HG03439 (cell line): ENCODE data around the gene CD4.
"Not testable (repeated sequence)": the region's sequence is repeated elsewhere in the genome, so short reads cannot be mapped to it uniquely, and the experiment has no call there.

Source experiments
- ATAC-seq: cut with Tn5 transposase; IDR thresholded peaks from one replicate; pipeline ENCODE4 v1.9.1; 2021; ENCODE audit warnings: mild to moderate bottlenecking, moderate library complexity; ENCODE audit not compliant: unreplicated experiment

CD4 gene

GRCh38 chr12:6788972-6789924 lies at the start of gene CD4:
CD4 (plus strand) TSS chr12:6789528; CDS start chr12:6800139, 10,611 bp downstream.
- no peak for ATAC-seq

DNA sequence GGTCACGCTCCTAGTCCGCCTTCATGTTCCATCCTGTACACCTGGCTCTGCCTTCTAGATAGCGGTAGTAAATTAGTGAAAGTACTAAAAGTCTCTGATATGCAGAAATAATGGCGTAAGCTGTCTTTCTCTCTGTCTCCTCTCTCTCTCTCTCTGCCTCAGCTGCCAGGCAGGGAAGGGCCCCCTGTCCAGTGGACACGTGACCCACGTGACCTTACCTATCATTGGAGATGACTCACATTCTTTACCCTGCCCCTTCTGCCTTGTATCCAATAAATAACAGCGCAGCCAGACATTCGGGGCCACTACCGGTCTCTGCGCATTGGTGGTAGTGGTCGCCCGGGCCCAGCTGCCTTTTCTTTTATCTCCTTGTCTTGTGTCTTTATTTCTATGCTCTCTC lies 47.2 kb upstream of the CD4 start:
- ATAC-seq = not testable (repeated sequence)

DNA sequence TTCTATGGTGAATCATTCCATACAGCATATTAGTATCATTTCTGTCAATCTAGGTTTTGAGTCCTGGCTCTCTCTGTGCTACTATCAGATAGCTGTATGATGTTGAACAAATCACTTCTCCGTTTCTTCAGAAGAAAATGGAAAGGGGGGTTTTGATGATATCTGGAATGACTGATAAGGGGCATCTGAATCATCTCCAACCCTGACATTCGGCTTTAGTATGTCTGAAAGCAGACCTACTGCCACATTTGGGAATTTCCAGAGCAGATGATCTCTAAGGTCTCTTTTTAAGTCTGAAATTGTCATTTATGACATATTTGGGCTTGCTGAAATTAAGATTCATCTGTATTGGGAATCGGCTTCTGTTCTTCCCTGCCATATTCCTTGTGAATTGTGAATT lies 46.5 kb upstream of the CD4 start:
- ATAC-seq = no peak

- not testable (repeated sequence) for ATAC-seq
These were observed 46.0 kb upstream of the CD4 start for GRCh38 chr12:6743300-6743699.

GRCh38 chr12:6745741-6746525 lies 43.4 kb upstream of the CD4 start:
- ATAC-seq = no peak

DNA sequence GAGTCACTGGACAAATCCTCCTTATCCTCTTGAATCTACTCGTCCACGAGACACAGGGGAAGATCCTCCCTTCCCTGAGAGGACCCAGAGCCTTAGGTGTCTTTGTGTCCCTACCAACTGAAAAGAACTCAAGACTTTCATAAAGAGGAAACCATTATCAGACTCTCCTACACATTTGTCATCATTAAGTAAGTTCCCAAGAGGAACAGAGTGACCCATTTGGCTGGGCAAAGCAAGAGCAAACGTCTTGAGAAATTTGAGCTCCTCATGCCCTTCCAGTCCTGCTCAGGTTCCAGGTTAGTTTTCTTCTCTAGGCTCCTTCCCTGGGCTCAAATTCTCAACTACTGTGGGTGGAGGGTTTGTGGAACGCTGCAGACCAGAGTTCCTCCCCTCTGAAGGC lies 42.1 kb upstream of the CD4 start:
- ATAC-seq = no peak

- ATAC-seq = no peak
These were observed 40.6 kb upstream of the CD4 start for GRCh38 chr12:6748761-6749160.

GRCh38 chr12:6750506-6750905 lies 38.8 kb upstream of the CD4 start:
- no peak for ATAC-seq

DNA sequence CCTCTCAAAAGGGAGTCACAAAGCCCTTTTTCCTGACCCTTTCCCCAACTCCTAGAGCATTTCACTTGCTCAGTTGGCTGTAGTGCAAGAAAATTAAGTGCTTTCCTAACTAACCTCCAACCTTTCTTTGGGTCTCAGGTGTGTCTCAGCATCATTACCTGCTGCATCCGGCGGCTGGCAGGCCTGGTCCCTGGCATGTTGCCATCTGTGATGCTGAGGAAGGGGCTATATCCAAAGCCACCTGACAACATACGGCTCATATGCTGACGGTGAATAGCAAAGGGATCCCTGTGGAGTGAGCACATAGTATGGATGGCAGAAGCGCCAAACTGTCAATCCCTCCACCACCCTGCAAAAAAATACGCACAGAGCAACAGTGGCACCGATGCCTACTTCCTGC lies 37.6 kb upstream of the CD4 start:
- no peak for ATAC-seq

DNA sequence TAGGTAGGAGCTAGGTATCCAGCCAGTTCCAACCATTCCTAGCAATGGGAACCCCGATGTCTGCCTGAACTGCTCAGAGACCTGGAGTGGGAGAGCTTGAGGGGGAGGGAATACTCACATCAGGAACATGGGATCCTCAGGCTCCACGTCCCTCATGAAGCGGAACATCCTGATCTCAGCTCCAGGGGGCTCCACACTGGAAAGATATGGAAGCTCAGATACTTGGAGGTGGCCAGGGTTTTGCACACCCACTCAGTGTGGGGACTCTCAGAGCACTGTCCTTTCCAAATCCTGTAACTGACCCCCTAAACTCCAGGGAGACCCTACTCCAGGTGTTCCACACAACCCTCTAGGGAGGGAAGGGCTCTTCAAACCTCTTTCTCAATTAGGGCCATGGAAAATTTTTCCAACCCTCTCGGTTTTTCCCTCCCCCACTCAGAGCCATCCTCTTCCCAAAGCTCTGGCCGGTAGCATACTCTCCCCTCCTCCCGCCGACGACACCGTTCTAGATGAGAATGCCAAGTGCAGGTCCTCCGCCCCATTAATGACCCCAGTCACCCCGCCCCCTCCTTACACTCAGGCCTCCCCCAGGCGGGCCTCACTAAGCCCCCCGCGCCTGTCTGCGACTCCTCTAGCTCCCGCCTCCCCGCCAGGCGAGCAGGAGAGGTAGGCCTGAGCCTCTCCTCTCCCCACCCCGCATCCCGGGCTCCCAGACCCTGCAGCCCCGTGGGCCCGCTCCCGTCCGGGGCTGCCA lies 37.0 kb upstream of the CD4 start:
- ATAC-seq = no peak

GRCh38 chr12:6752921-6753771 lies 36.2 kb upstream of the CD4 start, which contains the start of gene MLF2:
MLF2 (minus strand) TSS chr12:6753141; CDS start chr12:6752334, 807 bp downstream.
- ATAC-seq = peak; percentile 93

DNA sequence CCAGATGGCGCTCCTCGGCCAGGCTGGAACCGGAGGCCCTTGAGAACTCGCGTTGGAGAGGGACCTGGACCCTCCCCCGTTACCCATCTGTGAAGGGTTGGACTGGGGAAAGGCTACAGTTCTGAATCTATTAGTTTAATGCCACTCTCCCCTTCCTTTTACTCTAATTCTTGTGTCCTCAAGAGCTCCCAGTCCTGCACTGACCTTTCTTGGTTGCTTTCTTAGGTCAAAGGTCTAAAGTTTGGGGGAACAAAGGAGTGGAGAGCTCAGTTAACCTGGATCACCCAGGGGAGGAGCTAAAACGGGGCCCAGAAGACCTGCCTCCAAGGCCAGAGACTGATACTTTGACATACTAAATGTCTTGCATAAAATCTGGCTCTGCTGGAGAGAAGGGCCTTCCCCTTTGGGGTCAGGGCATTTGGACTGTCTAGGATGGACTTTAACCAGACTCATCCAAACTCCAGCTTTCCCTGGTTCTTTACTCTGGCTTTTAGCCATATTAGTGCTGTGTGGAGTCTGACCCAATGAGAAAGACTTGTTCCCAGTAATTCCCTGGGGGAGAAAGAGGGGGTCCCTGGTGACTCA lies 35.5 kb upstream of the CD4 start:
- no peak for ATAC-seq

DNA sequence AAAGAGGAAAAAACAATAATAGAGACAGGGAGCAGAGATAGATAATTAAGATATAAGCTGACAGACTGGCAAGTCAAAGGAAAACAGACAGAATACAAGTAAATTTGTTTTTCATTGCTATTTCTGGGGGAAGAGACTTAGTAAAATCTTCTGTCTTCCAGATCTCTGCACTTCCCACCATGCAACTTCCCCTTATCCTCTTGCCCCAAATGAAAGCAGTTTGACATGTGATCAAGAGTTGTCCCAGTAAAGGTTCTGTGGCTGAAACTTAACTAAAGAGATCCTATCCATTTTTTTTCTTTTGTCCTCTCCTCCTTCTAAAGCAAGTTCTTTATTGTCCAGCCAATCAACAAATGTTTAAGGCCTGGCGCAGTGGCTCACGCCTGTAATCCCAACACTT lies 34.9 kb upstream of the CD4 start:
- ATAC-seq = no peak

DNA sequence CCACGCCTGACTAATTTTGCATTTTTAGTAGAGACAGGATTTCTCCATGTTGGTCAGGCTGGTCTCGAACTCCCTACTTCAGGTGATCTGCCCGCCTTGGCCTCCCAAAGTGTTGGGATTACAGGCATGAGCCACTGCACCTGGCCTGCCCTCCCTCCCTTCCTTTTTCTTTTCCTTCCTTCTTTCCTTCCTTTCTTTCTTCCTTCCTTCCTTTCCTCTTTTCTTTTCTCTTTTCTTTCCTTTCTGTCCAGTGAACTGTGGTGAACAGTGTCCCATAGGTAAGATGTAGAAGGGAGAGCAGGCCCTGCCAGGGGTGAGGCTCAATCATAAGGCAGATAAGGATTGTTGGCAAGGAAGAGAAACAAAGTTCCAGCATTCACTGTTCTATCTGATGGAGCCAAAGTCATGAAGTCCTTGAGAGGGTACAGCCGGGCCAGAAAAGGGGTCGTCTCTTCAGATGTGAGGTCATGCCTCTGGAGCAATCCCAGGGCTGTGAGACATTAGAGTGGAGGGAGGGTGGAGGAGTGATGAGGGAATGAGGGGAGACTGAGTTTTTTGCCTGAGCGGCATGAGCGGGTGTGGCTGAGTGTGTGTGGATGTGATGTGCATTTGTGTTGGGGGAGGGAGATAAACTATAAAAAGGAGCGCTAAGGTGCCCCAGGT lies 32.2 kb upstream of the CD4 start:
- no peak for ATAC-seq

- ATAC-seq = no peak
These were observed 30.7 kb upstream of the CD4 start for GRCh38 chr12:6758506-6759095.

DNA sequence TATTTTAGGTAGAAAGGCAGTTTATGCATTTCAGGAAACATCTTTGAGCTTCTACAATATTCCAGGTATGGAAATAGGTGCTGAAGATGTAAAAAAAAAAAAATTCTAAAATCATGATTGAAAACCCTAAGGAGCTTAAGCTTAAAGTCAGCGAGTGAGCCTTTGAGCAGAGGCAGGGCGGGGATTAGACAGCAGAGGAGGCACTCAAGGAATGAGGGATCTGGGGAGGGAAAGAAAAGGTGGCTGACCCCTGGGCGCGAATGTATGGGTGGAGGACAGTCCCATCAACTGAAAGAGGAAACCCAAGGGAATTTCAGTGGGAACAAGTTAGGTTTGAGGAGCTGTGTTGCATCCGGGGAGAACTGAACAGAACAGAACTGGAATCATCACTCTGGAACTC lies 29.6 kb upstream of the CD4 start:
- ATAC-seq = no peak

GRCh38 chr12:6763380-6763779 lies 25.9 kb upstream of the CD4 start:
- ATAC-seq = no peak

GRCh38 chr12:6764011-6764828 lies 25.1 kb upstream of the CD4 start:
- peak; percentile 60 for ATAC-seq
